Central memory CD4-positive, alpha-beta T cell (primary cell): ENCODE results near the gene RSPRY1.
A peak's percentile ranks its signal among the peaks of the same experiment; 100 is the strongest.
"Not testable (repeated sequence)": the region's sequence is repeated elsewhere in the genome, so short reads cannot be mapped to it uniquely, and the experiment has no call there.

Experiments used
- DNase-seq: peaks from one replicate; pipeline ENCODE4 v3.0.0; 2022

The RSPRY1 gene

GRCh38 chr16:57186872-57187854, 1.0 kb downstream of the RSPRY1 start:
- DNase-seq = peak; percentile 17

GRCh38 chr16:57187902-57188710, 2.0 kb downstream of the RSPRY1 start:
- DNase-seq = not testable (repeated sequence)

DNA sequence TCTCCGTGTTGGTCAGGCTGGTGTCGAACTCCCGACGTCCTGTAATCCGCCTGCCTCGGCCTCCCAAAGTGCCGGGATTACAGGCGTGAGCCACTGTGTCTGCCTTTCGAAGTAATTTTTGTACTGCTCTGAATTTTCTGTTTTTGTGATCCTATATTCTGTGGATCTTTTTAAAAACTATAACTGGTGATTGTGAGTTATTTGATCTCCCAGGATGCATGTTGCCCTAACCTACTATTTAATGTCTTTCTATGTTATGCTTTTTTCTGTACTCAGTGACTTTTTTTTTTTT, 2.5 kb downstream of the RSPRY1 start:
- no peak for DNase-seq

DNA sequence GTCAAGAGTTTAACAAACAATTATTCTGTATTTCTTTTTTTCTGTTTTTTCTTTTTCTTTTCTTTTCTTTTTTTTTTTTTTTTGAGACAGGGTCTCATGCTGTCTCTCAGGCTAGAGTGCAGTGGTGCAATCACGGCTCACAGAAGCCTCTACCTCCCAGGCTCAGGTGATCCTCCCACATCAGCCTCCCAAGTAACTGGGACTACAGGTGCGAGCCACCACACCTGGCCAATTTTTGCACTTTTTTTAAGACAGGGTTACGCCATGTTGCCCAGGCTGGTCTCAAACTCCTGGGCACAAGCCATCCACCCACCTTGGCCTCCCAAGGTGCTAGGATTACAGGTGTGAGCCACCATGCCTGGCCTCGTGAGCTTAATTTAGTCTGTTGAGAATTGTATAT, 3.4 kb downstream of the RSPRY1 start:
- not testable (repeated sequence) for DNase-seq

DNA sequence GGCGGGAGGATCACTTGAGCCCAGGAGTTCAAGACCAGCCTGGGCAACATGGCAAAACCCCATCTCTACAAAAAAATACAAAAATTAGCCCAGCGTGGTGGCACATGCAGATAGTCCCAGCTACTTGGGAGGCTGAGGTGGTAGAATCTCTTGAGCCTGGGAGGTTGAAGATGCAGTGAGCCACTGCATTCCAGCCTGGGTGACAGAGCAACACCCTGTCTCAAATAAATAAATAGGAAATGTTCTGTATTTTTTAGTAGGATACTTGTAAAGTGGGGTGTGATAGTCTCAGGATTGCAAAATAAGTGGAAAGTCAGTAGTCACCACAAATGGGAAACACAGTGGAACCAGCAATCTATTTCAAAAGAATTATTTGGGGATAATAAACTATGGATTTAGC, 4.0 kb downstream of the RSPRY1 start:
- no peak for DNase-seq

DNA sequence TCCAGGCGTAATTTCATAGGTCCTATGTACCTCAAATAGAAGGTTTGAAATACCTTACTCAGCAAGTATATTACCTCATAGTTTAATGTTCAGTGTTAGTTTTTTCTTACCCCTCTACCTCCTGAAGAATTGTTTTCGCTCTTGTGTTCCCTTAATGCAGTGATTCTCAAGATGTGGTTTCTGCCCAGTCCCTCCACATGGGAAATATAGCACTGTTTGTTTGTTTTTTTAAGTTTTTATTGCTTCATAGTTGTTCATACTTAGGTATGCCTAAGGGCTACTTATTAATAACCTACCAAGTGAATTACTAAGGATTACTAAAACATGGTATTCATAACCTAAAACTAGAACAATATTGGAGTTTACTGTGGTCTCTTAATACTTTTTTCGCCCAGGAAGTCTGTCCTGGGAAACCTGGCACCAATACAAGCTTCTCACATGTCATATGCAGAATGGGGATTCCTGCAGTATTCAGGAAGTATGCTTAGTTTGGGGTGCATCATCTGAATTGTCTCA, 5.0 kb downstream of the RSPRY1 start:
- no peak for DNase-seq

DNA sequence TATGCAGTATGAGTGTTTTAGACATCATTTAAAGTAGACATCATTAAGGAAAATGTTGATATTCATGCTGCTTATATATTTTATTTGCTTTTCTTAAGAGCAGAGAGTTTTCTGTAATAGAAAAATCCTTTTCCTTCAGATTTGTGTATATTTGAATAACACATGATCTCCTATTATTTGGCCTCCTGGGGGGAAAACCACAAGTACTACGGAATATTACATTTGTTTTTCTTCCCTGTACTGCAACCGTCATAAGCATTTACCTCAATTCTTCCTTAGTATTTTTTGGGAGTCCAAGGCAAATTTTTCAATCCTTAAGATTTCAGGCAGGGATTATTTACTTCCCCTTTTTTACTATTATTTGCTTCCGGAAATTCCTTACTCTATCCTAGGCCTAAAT, 6.0 kb downstream of the RSPRY1 start:
- DNase-seq = no peak

DNA sequence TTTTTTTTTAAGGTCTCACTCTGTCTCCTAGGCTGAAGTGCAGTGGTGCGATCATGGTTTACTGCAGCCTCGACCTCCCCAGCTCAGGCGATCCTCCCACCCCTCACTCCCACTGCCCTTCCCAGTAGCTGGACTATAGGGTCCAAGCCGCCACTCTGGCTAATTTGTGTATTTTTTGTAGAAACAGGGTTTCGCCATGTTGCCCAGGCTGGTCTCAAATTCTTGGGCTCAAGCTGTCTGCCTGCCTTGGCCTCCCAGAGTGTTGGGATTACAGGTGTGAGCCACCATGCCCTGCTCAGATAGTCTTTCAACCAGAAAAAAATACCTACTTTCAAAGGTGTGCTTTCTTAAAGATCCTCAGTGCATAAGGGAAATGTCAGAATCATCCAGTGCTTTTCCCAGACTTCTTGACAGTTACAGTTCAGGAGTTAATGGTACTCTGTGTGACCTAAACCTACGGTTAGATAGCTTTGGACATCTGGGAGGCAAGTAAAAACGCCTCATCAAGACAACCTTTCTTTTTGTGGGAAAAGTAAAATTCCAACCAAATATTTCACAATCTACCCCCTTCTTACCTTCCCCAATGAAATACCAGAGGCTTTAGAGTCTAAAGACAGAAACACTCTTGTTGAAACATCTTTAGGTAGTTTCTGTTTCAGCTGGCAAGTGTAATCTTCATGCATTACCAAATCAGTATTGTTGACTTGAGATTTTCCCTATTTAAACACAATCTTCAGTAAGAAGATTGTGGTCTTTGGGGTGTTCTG, 6.8 kb downstream of the RSPRY1 start:
- DNase-seq = no peak

- no peak for DNase-seq
Observed at GRCh38 chr16:57194512-57194911, 8.4 kb downstream of the RSPRY1 start.

DNA sequence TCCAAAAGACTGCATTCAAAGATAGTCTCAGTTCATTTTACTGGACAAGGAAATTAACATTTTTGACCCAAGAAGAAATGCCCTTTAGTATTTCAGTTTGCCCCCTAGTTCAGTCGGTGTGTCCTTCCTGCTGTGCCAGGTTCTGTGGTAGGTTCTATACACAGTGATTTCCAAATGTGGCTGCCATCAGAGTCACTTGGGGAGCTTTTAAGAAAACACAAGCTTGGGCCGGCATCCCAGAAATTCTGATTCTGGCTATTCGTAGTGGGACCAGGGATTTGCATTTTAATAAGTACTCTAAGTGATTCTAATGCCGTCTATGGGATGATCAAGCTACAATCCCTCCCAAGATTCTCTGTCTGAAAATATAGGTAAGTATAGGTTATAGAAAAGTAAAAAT, 10.2 kb downstream of the RSPRY1 start:
- DNase-seq = no peak

DNA sequence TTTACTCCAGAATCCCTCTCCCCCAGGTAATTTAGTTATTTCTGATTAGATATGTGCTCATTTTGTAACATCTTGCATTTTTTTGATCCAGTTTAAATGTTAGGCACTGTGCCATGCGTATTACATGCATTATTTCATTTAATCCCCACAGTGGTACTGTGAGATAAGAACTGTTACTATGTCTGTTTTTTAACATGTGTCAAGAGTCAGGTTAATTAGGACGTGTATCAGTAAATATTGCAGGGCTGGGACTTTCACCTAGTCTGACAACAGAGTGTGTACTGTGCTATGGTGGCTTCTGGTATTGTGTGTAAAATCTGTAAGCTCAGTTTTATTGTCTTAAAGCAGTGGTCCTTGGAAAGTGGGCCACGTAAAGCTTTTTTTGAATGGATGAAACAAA, 10.6 kb downstream of the RSPRY1 start:
- DNase-seq = no peak

DNA sequence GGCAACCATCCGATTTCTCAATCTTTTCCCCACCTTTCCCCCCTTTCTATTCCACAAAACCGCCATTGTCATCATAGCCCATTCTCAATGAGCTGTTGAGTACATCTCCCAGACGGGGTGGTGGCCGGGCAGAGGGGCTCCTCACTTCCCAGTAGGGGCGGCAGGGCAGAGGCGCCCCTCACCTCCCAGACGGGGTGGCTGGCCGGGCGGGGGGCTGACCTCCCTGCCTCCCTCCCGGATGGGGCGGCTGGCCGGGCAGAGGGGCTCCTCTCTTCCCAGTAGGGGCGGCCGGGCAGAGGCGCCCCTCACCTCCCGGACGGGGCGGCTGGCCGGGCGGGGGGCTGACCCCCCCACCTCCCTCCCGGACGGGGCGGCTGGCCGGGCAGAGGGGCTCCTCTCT, 14.2 kb downstream of the RSPRY1 start:
- not testable (repeated sequence) for DNase-seq

DNA sequence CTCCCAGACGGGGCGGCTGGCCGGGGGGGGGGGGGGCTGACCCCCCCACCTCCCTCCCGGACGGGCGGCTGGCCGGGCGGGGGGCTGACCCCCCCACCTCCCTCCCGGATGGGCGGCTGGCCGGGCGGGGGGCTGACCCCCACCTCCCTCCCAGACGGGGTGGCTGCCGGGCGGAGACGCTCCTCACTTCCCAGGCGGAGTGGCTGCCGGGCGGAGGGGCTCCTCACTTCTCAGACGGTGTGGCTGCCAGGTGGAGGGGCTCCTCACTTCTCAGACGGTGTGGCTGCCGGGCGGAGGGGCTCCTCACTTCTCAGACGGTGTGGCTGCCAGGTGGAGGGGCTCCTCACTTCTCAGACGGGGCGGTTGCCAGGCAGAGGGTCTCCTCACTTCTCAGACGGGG, 14.8 kb downstream of the RSPRY1 start:
- DNase-seq = not testable (repeated sequence)

GRCh38 chr16:57202095-57202886, 16.2 kb downstream of the RSPRY1 start:
- no peak for DNase-seq

DNA sequence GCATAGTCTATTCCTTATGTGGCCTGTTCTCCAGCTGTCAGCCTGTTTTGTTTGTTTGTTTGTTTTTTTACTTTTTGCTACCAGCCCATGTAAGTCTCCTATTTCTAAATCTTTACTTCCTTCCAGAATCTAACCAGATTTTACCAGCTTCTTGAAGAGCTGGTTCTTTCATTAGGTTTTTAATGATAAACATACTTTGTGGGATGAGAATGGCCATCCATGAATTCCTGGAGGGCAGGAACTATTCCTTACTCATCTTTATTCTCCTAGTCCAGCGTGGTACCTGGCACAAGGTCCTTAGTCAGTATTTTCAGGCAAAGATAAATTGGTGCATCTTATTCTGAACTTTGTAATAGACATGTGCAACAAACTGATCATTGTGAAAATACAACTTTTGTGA, 17.3 kb downstream of the RSPRY1 start:
- no peak for DNase-seq

- no peak for DNase-seq
Observed at GRCh38 chr16:57204675-57205074, 18.5 kb downstream of the RSPRY1 start.

DNA sequence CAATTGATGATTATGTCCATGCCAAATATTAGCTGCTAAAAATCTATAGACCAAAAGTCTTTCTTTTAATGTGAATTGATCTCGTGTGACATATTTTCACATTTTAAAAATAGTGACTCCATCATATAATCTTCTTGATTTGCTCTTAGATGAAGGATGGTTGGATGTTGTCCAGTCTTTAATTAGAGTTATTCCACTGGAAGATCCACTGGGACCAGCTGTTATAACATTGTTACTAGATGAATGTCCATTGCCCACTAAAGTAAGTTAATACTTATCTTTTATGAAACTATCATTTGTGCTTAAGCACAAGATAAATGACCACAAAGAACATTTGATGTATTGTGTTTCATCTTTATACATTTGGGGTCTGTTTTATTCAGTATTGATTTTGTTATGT, 22.8 kb downstream of the RSPRY1 start:
- no peak for DNase-seq

DNA sequence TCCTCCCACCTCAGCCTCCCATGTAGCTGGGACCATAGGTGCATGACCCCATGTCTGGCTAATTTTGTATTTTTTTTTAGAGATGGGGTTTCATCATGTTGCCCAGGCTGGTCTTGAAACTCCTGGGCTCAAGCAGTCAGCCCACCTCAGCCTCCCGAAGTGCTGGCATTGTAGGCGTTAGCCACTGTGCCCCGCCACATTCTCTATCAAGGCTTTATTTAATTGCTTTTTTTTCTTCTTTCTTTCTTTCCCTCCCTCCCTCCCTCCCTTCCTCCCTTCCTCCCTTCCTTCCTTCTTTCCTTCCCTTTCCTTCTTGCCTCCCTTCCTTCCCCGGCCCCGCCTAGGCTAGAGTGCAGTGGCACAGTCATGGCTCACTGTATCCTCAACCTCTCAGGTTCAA, 23.7 kb downstream of the RSPRY1 start:
- no peak for DNase-seq

DNA sequence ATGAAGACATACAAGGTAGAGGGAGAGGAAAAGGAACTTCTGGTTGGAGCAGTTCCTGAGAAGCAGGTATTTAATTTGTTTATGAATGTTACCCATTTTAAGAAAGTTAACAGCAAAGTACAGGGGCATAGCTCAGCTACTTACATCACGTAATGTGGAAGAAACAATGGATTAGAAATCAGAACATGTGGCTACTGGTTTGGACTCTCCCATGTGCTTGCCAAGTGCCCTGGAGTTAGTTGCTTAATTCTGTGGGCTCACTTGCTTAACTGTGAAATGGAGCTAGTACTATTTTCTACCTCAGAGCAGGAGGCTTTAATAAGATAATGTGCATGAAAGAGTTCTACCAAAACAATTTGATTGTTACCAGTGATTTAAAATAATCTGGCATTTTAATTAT, 27.3 kb downstream of the RSPRY1 start:
- DNase-seq = no peak

DNA sequence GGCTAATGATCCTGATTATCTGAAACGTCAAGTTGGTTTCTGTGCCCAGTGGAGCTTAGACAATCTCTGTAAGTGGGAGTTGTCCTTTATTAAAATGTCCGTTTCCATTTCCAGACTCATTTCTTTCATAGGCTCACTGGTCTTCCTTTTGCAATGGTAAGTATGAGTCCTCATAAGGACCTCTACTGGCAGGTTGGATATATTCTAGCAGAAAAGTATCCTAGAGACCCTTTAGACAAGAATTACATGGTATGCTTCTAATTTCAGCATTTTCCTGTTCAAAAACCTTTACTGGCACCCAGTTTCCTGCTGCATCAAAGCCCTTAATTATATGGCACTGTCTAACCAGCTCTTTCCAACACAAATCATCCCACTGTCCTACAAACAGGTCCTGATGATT, 30.8 kb downstream of the RSPRY1 start:
- DNase-seq = no peak

GRCh38 chr16:57223057-57223456, 36.9 kb downstream of the RSPRY1 start:
- no peak for DNase-seq

GRCh38 chr16:57224651-57225335, 38.7 kb downstream of the RSPRY1 start:
- DNase-seq = no peak
